Mucosa of descending colon (tissue), 3 donors: ENCODE results near the gene NPSR1. TPM values are rescaled to one million over a fixed set of nuclear protein-coding genes. Genes with fewer than 3 reads are reported as not detected.

ENCODE experiments used
- ATAC-seq: fragments of 200-7000 bp; cut with Tn5 transposase; one replicate; pipeline ENCODE4 v1.9.1; 2020; ENCODE audit warnings: mild to moderate bottlenecking, moderate library complexity
- DNase-seq, 3 donors: peaks; one replicate each; pipeline ENCODE4 v3.0.0-alpha.2; 2020
- H3K36me3 ChIP-seq: fragments of 200-600 bp; one replicate; pipeline ENCODE4 v1.8.0; 2021; ENCODE audit warnings: low read depth, mild to moderate bottlenecking
- H3K4me1 ChIP-seq: fragments of 200-600 bp; one replicate; pipeline ENCODE4 v1.8.0; 2021; ENCODE audit warnings: low read depth, mild to moderate bottlenecking
- H3K4me3 ChIP-seq: fragments of 200-600 bp; one replicate; pipeline ENCODE4 v1.8.0; 2021; ENCODE audit warnings: mild to moderate bottlenecking
- H3K9me3 ChIP-seq: fragments of 200-600 bp; one replicate; pipeline ENCODE4 v1.8.0; 2021; ENCODE audit warnings: mild to moderate bottlenecking
- intact Hi-C, 2 donors: fragments of 100-400 bp; cut with DNase I in 1 of 2; cut with micrococcal nuclease in 1 of 2; formaldehyde crosslinking; loops; one replicate each; pipeline versions ENCODE4 v1.11.0 to v1.11.1; 2022; cut with DNase I, micrococcal nuclease
- total RNA-seq, 3 donors: library from RNA; stranded (reverse); fragmentation: NEBNext Ultra II Directional in 2 of 3; extraction: Animal tissue kit (Norgen Biotek cat#: 25700) in 2 of 3; gene quantifications; one replicate each; pipeline versions ENCODE4 v1.2.1 to v1.2.4, GENCODE V29; 2021 to 2023
- TF ChIP-seq, protein P1 (sequence below): fragments of 200-600 bp; IDR thresholded peaks from one replicate; pipeline ENCODE4 v1.8.0; 2022; ENCODE audit warnings: antibody characterized with exemption, mild to moderate bottlenecking
- donor health status: DM: no; HTN: no; CAD: no; lungs with moderate emphysema.
- donor health status: DM: no; HTN: no; CAD: no.
- donor health status: DM: no; HTN: yes; CAD: no.

The NPSR1 gene
- total RNA-seq, 3 donors from 2014 or later: not detected

DNA sequence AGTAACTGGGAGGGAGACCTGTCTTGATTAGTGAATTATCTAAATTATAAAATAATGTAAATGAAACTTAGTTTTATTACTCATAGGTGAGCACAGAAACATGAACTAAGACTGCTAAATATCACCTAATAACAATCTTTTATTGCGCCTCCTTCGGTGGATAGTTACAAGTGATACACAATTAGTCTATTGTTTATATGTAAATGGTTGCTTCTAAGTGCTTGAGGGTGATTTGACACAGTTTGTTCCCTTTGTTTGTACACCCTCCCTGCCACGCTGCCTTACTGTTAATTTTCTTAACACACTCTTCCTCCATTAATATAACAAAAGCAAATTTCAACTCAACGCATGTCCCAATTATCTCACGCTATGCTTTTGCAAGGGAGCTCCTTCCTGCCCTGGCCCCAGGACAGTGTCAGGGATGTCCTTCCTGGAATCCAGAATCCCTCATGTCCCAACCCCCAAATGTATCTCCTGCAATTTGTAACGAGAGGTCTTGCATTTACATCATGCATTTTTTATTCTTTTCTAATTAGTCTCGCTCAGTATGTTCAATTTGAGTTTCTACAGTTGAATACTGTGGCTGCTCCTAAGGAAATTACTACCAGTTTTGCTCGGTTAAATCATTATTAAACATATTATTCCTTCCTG is 4.2 kb downstream of the NPSR1 start:
- TF ChIP-seq, protein P1, sequence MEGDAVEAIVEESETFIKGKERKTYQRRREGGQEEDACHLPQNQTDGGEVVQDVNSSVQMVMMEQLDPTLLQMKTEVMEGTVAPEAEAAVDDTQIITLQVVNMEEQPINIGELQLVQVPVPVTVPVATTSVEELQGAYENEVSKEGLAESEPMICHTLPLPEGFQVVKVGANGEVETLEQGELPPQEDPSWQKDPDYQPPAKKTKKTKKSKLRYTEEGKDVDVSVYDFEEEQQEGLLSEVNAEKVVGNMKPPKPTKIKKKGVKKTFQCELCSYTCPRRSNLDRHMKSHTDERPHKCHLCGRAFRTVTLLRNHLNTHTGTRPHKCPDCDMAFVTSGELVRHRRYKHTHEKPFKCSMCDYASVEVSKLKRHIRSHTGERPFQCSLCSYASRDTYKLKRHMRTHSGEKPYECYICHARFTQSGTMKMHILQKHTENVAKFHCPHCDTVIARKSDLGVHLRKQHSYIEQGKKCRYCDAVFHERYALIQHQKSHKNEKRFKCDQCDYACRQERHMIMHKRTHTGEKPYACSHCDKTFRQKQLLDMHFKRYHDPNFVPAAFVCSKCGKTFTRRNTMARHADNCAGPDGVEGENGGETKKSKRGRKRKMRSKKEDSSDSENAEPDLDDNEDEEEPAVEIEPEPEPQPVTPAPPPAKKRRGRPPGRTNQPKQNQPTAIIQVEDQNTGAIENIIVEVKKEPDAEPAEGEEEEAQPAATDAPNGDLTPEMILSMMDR: no peak
- DNase-seq: no peak
- H3K36me3 ChIP-seq: no peaks in the 10 kb centered on the region
- intact Hi-C loops: no loop called here
- no peak for ATAC-seq
- H3K4me1 ChIP-seq: peaks cover 7% of the 10 kb centered on the region
- H3K9me3 ChIP-seq: no peaks in the 10 kb centered on the region
- H3K4me3 ChIP-seq: no peak overlapping the region

DNA sequence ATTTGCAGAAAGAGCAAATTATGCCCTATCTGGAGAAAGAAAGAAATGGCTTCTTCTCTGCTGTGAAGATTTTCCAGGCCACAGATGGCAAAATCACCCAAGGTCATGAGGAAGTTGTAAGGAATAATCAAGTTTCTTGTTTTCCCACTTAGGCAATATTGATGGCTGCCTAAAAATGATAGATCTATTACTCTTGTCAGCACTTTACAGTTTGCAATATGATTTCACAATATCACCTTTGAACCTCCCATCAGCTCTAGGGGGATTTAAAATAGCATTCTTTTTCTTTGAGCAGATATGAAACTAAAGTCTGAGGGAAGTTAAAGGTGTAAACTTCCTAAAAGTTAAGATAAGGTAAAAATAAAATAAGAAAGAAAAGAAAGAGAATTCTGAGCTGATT is 6.7 kb downstream of the NPSR1 start:
- intact Hi-C loops: no loop called here
- ATAC-seq (no peak), DNase-seq (no peak)
- Histone ChIP-seq H3K9me3 (no peaks in the 10 kb centered on the region), H3K4me3 (no peak overlapping the region), H3K36me3 (no peaks in the 10 kb centered on the region), H3K4me1 (no peaks in the 10 kb centered on the region)
- TF ChIP-seq, protein P1: no peak

DNA sequence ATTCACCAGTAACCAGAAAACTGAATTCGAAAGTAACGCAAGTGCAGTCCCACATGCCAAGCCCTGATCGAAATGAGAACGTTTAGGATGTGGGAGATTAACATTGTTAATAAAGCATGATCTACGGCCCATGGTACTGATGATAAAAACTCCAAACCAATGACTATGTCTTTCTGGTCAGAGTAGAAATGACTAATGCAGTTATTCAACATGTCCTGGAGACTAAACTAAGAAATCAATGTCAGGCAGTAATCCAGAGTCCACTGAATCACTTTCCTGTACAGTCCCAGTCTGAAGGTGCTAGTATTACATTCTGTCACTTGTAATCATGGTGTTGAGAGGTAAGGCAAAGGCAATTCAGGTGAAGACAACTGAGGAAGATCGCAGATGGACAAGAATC is 14.4 kb downstream of the NPSR1 start:
- ATAC-seq: no peak

DNA sequence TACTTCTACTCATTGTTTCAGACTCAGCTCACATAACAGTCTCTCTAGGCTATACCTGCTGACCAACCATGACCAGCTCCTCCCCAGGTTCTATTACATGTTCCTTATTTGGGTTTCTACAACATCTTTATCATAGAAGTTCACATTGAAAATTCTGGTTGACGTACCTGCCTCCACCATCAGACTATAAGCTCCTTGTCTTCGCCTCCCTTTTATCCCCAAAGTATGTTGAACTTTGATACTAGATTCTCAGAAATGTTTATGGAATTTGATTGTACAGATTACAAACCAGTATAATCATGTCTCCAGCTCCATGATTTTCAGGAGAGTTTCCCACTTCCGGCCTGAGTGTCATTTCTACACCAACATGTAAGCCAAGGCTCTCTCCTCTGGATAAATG is 15.0 kb downstream of the NPSR1 start:
- no peaks in the 10 kb centered on the region for H3K36me3 ChIP-seq
- TF ChIP-seq, protein P1: no peak
- ATAC-seq (no peak), DNase-seq (no peak)
- no peaks in the 10 kb centered on the region for H3K9me3 ChIP-seq
- no peaks in the 10 kb centered on the region for H3K4me1 ChIP-seq
- H3K4me3 ChIP-seq: no peak overlapping the region
- intact Hi-C loops: no loop called here

More for the DNA sequence above, 14.4 kb downstream of the NPSR1 start:
- Histone ChIP-seq H3K9me3 (no peaks in the 10 kb centered on the region), H3K4me3 (no peak overlapping the region), H3K36me3 (no peaks in the 10 kb centered on the region), H3K4me1 (no peaks in the 10 kb centered on the region)
- intact Hi-C loops: no loop called here
- TF ChIP-seq, protein P1: no peak
- DNase-seq: no peak

DNA sequence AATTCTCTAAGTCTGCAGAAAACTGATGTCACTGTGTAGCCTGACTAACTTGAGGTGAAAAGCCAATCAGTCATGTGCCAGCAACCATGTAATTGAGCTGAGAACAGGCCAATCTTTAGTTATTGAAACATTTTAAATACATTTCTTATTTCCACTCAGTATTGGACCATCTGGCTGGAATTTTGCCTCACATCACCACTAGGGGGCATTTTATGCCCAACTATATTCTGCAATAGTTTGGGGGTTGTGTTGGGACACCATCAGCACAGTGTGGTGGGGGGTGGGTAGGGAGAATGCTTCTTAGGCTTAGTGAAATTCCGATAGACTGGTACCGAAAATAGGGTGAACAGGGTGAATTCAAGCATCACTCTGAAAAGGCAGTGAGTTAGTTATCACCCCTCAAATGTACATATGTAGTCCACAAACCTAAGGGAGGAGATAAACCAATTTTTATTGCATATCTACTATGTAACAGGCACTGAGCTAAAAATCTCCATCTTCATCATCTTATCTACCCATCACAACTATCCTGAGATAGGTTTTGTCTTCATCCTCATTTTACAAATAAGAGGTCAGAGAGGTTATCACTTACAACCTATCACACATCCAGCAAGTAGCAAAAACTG is 17.8 kb downstream of the NPSR1 start:
- peak; percentile 28 for ATAC-seq
- intact Hi-C loops: no loop called here
- TF ChIP-seq, protein P1: no peak
- Histone ChIP-seq H3K9me3 (no peaks in the 10 kb centered on the region), H3K36me3 (no peaks in the 10 kb centered on the region), H3K4me1 (no peaks in the 10 kb centered on the region), H3K4me3 (no peak overlapping the region)
- peak in 1 of 3 donors; percentile 30 for DNase-seq
